ENCODE data around the gene PLA2G15. TPM values are rescaled to one million over a fixed set of nuclear protein-coding genes. Genes with fewer than 3 reads are reported as not detected.

Gene PLA2G15
- total and polyA plus RNA-seq, 2 of the 13 experiments (the other 11 are each of a cell fraction or from before 2014, with no cell fraction given) = 14.4 to 23.7 TPM

GRCh38 chr16:68257906-68258800 lies 13.0 kb downstream of the PLA2G15 start (continued):
- TF ChIP-seq, protein P1, sequence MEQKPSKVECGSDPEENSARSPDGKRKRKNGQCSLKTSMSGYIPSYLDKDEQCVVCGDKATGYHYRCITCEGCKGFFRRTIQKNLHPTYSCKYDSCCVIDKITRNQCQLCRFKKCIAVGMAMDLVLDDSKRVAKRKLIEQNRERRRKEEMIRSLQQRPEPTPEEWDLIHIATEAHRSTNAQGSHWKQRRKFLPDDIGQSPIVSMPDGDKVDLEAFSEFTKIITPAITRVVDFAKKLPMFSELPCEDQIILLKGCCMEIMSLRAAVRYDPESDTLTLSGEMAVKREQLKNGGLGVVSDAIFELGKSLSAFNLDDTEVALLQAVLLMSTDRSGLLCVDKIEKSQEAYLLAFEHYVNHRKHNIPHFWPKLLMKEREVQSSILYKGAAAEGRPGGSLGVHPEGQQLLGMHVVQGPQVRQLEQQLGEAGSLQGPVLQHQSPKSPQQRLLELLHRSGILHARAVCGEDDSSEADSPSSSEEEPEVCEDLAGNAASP (CRISPR knock-in tag; IDR thresholded peaks at IDR 0.05; ENCODE audit: borderline replicate concordance) = peak; percentile 89; the same call in 1 of the 2 replicates
- TF ChIP-seq HDAC2 (CRISPR knock-in tag; IDR thresholded peaks at IDR 0.05) = peak; percentile 97
- peak; percentile 83 for TF ChIP-seq ZSCAN9 (CRISPR knock-in tag; IDR thresholded peaks at IDR 0.05; ENCODE audit: borderline replicate concordance)
- TF ChIP-seq, protein P2, sequence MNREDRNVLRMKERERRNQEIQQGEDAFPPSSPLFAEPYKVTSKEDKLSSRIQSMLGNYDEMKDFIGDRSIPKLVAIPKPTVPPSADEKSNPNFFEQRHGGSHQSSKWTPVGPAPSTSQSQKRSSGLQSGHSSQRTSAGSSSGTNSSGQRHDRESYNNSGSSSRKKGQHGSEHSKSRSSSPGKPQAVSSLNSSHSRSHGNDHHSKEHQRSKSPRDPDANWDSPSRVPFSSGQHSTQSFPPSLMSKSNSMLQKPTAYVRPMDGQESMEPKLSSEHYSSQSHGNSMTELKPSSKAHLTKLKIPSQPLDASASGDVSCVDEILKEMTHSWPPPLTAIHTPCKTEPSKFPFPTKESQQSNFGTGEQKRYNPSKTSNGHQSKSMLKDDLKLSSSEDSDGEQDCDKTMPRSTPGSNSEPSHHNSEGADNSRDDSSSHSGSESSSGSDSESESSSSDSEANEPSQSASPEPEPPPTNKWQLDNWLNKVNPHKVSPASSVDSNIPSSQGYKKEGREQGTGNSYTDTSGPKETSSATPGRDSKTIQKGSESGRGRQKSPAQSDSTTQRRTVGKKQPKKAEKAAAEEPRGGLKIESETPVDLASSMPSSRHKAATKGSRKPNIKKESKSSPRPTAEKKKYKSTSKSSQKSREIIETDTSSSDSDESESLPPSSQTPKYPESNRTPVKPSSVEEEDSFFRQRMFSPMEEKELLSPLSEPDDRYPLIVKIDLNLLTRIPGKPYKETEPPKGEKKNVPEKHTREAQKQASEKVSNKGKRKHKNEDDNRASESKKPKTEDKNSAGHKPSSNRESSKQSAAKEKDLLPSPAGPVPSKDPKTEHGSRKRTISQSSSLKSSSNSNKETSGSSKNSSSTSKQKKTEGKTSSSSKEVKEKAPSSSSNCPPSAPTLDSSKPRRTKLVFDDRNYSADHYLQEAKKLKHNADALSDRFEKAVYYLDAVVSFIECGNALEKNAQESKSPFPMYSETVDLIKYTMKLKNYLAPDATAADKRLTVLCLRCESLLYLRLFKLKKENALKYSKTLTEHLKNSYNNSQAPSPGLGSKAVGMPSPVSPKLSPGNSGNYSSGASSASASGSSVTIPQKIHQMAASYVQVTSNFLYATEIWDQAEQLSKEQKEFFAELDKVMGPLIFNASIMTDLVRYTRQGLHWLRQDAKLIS (CRISPR knock-in tag; IDR thresholded peaks at IDR 0.05) = no peak
- TF ChIP-seq CCDC6 (CRISPR knock-in tag; IDR thresholded peaks at IDR 0.05) = peak; percentile 45; the same call in 1 of the 2 replicates
- TF ChIP-seq, protein P3, sequence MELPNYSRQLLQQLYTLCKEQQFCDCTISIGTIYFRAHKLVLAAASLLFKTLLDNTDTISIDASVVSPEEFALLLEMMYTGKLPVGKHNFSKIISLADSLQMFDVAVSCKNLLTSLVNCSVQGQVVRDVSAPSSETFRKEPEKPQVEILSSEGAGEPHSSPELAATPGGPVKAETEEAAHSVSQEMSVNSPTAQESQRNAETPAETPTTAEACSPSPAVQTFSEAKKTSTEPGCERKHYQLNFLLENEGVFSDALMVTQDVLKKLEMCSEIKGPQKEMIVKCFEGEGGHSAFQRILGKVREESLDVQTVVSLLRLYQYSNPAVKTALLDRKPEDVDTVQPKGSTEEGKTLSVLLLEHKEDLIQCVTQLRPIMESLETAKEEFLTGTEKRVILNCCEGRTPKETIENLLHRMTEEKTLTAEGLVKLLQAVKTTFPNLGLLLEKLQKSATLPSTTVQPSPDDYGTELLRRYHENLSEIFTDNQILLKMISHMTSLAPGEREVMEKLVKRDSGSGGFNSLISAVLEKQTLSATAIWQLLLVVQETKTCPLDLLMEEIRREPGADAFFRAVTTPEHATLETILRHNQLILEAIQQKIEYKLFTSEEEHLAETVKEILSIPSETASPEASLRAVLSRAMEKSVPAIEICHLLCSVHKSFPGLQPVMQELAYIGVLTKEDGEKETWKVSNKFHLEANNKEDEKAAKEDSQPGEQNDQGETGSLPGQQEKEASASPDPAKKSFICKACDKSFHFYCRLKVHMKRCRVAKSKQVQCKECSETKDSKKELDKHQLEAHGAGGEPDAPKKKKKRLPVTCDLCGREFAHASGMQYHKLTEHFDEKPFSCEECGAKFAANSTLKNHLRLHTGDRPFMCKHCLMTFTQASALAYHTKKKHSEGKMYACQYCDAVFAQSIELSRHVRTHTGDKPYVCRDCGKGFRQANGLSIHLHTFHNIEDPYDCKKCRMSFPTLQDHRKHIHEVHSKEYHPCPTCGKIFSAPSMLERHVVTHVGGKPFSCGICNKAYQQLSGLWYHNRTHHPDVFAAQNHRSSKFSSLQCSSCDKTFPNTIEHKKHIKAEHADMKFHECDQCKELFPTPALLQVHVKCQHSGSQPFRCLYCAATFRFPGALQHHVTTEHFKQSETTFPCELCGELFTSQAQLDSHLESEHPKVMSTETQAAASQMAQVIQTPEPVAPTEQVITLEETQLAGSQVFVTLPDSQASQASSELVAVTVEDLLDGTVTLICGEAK (IDR thresholded peaks at IDR 0.05) = no peak
- TF ChIP-seq, protein P3 (CRISPR knock-in tag; IDR thresholded peaks at IDR 0.05) = peak; percentile 80
- 0 out of 2 replicates have a peak, but pooled peaks have one; percentile 49 for TF ChIP-seq SIX4 (CRISPR knock-in tag; IDR thresholded peaks at IDR 0.05)
- no peak for TF ChIP-seq SRY (CRISPR knock-in tag; IDR thresholded peaks at IDR 0.05)
- peak; percentile 80 for TF ChIP-seq RXRB (CRISPR knock-in tag; IDR thresholded peaks at IDR 0.05; ENCODE audit: borderline replicate concordance)

Data from HepG2 (cell line).